ENCODE data around the gene SLC9A9.

Gene SLC9A9

DNA sequence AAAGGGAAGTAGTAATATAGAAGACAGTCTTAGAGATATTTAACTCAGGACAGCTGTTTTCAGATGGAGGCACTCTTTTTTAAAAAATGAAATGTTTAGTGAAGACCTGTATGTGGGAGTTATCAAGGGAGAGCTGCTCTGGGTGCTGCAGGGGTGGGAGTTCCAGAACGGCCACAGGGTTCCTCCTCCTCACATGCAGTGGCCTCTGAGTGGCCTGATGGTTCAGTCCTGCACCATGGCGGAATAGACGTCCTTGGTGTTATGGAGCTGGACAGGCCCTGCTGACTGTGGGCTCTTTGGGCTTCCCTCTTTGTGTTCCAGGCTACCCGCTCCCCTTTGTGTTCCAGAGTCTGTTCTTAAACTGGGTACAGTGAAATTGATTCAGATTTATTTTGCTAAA is 602.6 kb downstream of the SLC9A9 start:
- no peaks in the 10 kb centered on the region for H3K79me2 ChIP-seq (ENCODE audit: low read length)
- H3K4me1 ChIP-seq (ENCODE audit: low read length), result no peaks in the 10 kb centered on the region
- H4K20me1 ChIP-seq (ENCODE audit: insufficient read depth, low read length), result no peaks in the 10 kb centered on the region
- no peak overlapping the region for H2AFZ ChIP-seq (ENCODE audit: low read depth, low read length)
- no peak overlapping the region for H3K4me2 ChIP-seq (ENCODE audit: low read length)
- no peaks in the 10 kb centered on the region for H3K9me3 ChIP-seq (ENCODE audit: insufficient read depth, low read length)
- no peak overlapping the region for H3K4me3 ChIP-seq (ENCODE audit: low read length)
- no peaks in the 10 kb centered on the region for H3K27me3 ChIP-seq (ENCODE audit: low read depth, low read length)
- H3K9ac ChIP-seq (ENCODE audit: low read length), result no peak overlapping the region
- no peaks in the 10 kb centered on the region for H3K36me3 ChIP-seq (replicated peaks; ENCODE audit: low read depth, low read length)
- no peak overlapping the region for H3K27ac ChIP-seq (ENCODE audit: low read length)
- TF ChIP-seq, protein P1, sequence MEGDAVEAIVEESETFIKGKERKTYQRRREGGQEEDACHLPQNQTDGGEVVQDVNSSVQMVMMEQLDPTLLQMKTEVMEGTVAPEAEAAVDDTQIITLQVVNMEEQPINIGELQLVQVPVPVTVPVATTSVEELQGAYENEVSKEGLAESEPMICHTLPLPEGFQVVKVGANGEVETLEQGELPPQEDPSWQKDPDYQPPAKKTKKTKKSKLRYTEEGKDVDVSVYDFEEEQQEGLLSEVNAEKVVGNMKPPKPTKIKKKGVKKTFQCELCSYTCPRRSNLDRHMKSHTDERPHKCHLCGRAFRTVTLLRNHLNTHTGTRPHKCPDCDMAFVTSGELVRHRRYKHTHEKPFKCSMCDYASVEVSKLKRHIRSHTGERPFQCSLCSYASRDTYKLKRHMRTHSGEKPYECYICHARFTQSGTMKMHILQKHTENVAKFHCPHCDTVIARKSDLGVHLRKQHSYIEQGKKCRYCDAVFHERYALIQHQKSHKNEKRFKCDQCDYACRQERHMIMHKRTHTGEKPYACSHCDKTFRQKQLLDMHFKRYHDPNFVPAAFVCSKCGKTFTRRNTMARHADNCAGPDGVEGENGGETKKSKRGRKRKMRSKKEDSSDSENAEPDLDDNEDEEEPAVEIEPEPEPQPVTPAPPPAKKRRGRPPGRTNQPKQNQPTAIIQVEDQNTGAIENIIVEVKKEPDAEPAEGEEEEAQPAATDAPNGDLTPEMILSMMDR (IDR thresholded peaks at IDR 0.05; ENCODE audit: low read depth, low read length), result no peak
- no peak for TF ChIP-seq EZH2phosphoT487 (IDR thresholded peaks at IDR 0.05; ENCODE audit: low read depth)

DNA sequence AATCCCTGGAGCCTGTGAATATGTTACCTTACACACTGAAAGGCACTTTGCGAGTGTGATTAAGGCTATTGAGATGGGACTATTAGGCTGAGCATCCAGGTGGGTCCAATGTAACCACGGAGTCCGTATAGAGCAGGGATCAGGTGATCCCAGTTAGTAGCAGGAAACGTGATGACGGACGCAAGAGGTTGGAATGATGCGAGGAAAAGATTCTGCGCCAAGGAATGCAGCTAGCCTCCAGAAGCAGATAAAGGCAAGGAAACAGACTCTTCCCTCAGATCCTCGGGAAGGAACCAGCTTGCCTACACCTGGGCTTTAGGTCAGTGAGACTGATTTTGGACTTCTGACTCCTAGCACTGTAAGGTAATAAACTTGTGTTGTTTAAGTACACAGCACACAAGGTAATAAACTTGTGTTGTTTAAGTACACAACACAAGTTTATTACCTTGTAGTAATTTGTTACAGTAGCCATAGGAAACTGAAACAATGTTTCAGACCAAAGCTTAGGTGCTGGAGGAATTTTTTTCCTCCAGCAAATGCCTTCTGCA is 603.7 kb downstream of the SLC9A9 start:
- TF ChIP-seq, protein P1 (IDR thresholded peaks at IDR 0.05; ENCODE audit: low read depth, low read length), result no peak
- TF ChIP-seq EZH2phosphoT487 (IDR thresholded peaks at IDR 0.05; ENCODE audit: low read depth), result no peak
- Histone ChIP-seq H3K27ac (ENCODE audit: low read length) (no peak overlapping the region), H3K79me2 (ENCODE audit: low read length) (no peaks in the 10 kb centered on the region), H3K4me1 (ENCODE audit: low read length) (no peaks in the 10 kb centered on the region), H3K4me3 (ENCODE audit: low read length) (no peak overlapping the region), H2AFZ (ENCODE audit: low read depth, low read length) (no peak overlapping the region), H3K27me3 (ENCODE audit: low read depth, low read length) (no peaks in the 10 kb centered on the region), H3K4me2 (ENCODE audit: low read length) (no peak overlapping the region), H3K9ac (ENCODE audit: low read length) (no peak overlapping the region), H4K20me1 (ENCODE audit: insufficient read depth, low read length) (no peaks in the 10 kb centered on the region), H3K9me3 (ENCODE audit: insufficient read depth, low read length) (no peaks in the 10 kb centered on the region), H3K36me3 (replicated peaks; ENCODE audit: low read depth, low read length) (no peaks in the 10 kb centered on the region)

DNA sequence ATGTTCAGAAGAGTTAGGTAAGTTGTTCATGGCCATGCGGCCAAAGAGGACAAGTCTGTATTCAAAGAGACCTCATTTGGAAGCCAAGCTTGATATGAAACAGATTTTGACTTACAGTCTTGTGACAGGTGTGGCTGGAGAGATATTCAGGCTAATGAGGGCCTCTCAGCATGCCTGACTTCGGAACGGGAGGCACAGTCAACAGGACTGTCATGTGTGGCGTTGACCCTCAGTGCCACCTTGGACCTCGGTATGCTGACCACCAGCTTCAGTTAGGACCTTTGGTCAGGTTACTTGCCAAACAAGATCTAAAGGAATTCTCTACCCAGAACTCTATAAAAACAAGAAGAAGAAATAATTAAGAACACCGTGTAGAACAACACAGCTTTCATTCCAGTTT is 604.6 kb downstream of the SLC9A9 start:
- H3K27me3 ChIP-seq (ENCODE audit: low read depth, low read length), result no peaks in the 10 kb centered on the region
- no peak overlapping the region for H2AFZ ChIP-seq (ENCODE audit: low read depth, low read length)
- no peak overlapping the region for H3K4me3 ChIP-seq (ENCODE audit: low read length)
- no peaks in the 10 kb centered on the region for H3K79me2 ChIP-seq (ENCODE audit: low read length)
- no peaks in the 10 kb centered on the region for H3K4me1 ChIP-seq (ENCODE audit: low read length)
- no peaks in the 10 kb centered on the region for H4K20me1 ChIP-seq (ENCODE audit: insufficient read depth, low read length)
- TF ChIP-seq EZH2phosphoT487 (IDR thresholded peaks at IDR 0.05; ENCODE audit: low read depth), result no peak
- TF ChIP-seq, protein P1 (IDR thresholded peaks at IDR 0.05; ENCODE audit: low read depth, low read length), result no peak
- H3K36me3 ChIP-seq (replicated peaks; ENCODE audit: low read depth, low read length), result no peaks in the 10 kb centered on the region
- H3K4me2 ChIP-seq (ENCODE audit: low read length), result no peak overlapping the region
- H3K27ac ChIP-seq (ENCODE audit: low read length), result no peak overlapping the region
- H3K9ac ChIP-seq (ENCODE audit: low read length), result no peak overlapping the region
- no peaks in the 10 kb centered on the region for H3K9me3 ChIP-seq (ENCODE audit: insufficient read depth, low read length)

DNA sequence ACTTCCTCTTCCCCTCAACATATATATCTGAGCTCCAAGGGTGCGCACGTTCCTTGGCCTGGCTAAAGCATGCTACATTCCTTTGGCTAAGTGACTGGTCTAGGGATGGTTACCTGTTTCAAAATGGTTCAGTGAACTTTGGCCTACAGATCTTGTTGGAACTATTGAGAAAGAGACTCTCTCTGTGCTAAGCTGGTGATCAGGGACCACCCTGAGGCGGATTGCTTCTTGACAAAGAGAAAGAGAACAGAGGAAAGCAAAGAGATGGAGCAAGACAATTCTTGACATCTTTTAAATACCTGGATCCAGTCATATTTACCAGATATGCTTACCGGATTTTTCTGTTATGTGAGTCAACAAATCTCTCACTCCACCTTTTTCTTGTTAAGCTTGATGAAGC is 605.6 kb downstream of the SLC9A9 start:
- Histone ChIP-seq H3K36me3 (replicated peaks; ENCODE audit: low read depth, low read length) (no peaks in the 10 kb centered on the region), H3K27ac (ENCODE audit: low read length) (no peak overlapping the region), H2AFZ (ENCODE audit: low read depth, low read length) (no peak overlapping the region), H3K79me2 (ENCODE audit: low read length) (no peaks in the 10 kb centered on the region), H3K4me2 (ENCODE audit: low read length) (no peak overlapping the region), H3K4me3 (ENCODE audit: low read length) (no peak overlapping the region), H4K20me1 (ENCODE audit: insufficient read depth, low read length) (no peaks in the 10 kb centered on the region), H3K4me1 (ENCODE audit: low read length) (no peaks in the 10 kb centered on the region), H3K9ac (ENCODE audit: low read length) (no peak overlapping the region), H3K9me3 (ENCODE audit: insufficient read depth, low read length) (no peaks in the 10 kb centered on the region), H3K27me3 (ENCODE audit: low read depth, low read length) (no peaks in the 10 kb centered on the region)
- TF ChIP-seq, protein P1 (IDR thresholded peaks at IDR 0.05; ENCODE audit: low read depth, low read length), result no peak
- no peak for TF ChIP-seq EZH2phosphoT487 (IDR thresholded peaks at IDR 0.05; ENCODE audit: low read depth)
